ENCODE results near the gene MOSMO.
A peak's percentile ranks its signal among the peaks of the same experiment; 100 is the strongest.

GRCh38 chr16:22099256-22099975 is 91.5 kb downstream of the MOSMO start:
- no peak for TF ChIP-seq POLR2A (IDR thresholded peaks at IDR 0.05)
- TF ChIP-seq, protein P1, sequence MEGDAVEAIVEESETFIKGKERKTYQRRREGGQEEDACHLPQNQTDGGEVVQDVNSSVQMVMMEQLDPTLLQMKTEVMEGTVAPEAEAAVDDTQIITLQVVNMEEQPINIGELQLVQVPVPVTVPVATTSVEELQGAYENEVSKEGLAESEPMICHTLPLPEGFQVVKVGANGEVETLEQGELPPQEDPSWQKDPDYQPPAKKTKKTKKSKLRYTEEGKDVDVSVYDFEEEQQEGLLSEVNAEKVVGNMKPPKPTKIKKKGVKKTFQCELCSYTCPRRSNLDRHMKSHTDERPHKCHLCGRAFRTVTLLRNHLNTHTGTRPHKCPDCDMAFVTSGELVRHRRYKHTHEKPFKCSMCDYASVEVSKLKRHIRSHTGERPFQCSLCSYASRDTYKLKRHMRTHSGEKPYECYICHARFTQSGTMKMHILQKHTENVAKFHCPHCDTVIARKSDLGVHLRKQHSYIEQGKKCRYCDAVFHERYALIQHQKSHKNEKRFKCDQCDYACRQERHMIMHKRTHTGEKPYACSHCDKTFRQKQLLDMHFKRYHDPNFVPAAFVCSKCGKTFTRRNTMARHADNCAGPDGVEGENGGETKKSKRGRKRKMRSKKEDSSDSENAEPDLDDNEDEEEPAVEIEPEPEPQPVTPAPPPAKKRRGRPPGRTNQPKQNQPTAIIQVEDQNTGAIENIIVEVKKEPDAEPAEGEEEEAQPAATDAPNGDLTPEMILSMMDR (IDR thresholded peaks at IDR 0.05): peak in 1 of 7 experiments; percentile 2
- TF ChIP-seq POLR2AphosphoS5 (IDR thresholded peaks at IDR 0.05): no peak
- TF ChIP-seq EP300 (IDR thresholded peaks at IDR 0.05): no peak

Measured in stomach (tissue), 4 donors.